Endothelial cell of umbilical vein (primary cell): ENCODE data around the gene SCGB2B2. TPM values are rescaled to one million over a fixed set of nuclear protein-coding genes. Genes with fewer than 3 reads are reported as not detected.

ENCODE experiments used
- BruUV-seq: library from RNA; stranded (reverse); fragments of 400-500 nt; replicated peaks from 2 replicates; lab custom pipeline; 2021; lab: Mats Ljungman, UMichigan
- CTCF ChIA-PET: fragments of 300-600, 350-600 bp; sonication (Branson Sonifier 250); formaldehyde crosslinking; loops from one replicate; lab custom pipeline; 2021; ENCODE audit warnings: antibody characterized with exemption, inconsistent platforms; lab: Charles Lee
- POLR2A ChIA-PET: fragments of 300-600, 350-600 bp; sonication (Branson Sonifier 250); formaldehyde crosslinking; loops from one replicate; lab custom pipeline; 2021; ENCODE audit warnings: antibody characterized with exemption, inconsistent platforms; lab: Charles Lee
- DNase-seq: peaks from one replicate; pipeline ENCODE4 v3.0.0-alpha.2; 2011; ENCODE audit warnings: low read depth, low spot score
- FAIRE-seq: peaks from 2 replicates; lab custom pipeline; 2011; peaks lifted over from hg19 to GRCh38; lab: Jason Lieb, UNC
- H2AFZ ChIP-seq: 2 replicates; pipeline ENCODE4 v1.6.0; 2012; ENCODE audit warnings: low read depth, low read length, control low read depth, inconsistent platforms
- H3K27ac ChIP-seq: 2 replicates; pipeline ENCODE4 v1.5.1; 2011; ENCODE audit warnings: low read depth, mild to moderate bottlenecking, control low read depth, low read length, moderate library complexity; ENCODE audit not compliant: insufficient read depth
- H3K27me3 ChIP-seq, 2 experiments: 2 replicates each; pipeline versions ENCODE4 v1.6.0 to v1.6.1; 2011; ENCODE audit warnings: low read length in 2 of 2, mixed read lengths in 1 of 2; ENCODE audit not compliant: control insufficient read depth in 2 of 2, insufficient read depth in 2 of 2
- H3K36me3 ChIP-seq, 2 experiments: 2 replicates in 1 of 2; 3 replicates in 1 of 2; pipeline ENCODE4 v1.5.1; 2011; ENCODE audit warnings: low read length in 2 of 2, mild to moderate bottlenecking in 1 of 2, moderate library complexity in 1 of 2; ENCODE audit not compliant: control insufficient read depth in 2 of 2, insufficient read depth in 2 of 2; ENCODE audit errors: extremely low read depth in 1 of 2
- H3K4me1 ChIP-seq: 3 replicates; pipeline ENCODE4 v1.5.1; 2011; ENCODE audit warnings: mild to moderate bottlenecking, low read length; ENCODE audit not compliant: control insufficient read depth, insufficient read depth; ENCODE audit errors: extremely low read depth
- H3K4me2 ChIP-seq: 2 replicates; pipeline ENCODE4 v1.6.1; 2011; ENCODE audit warnings: low read length, control low read depth, mixed read lengths; ENCODE audit not compliant: insufficient read depth
- H3K4me3 ChIP-seq, 3 experiments: fragments of 200-600 bp in 1 of 3; sonication (generic), shearing (Covaris generic) in 1 of 3; replicated peaks in 1 of 3; 2 replicates each; pipeline ENCODE4 v1.5.1; 2011 to 2016; ENCODE audit warnings: control low read depth in 3 of 3, low read length in 3 of 3, mild to moderate bottlenecking in 2 of 3, inconsistent platforms in 1 of 3, low read depth in 1 of 3, moderate library complexity in 1 of 3; ENCODE audit not compliant: insufficient read depth in 1 of 3
- H3K79me2 ChIP-seq: 2 replicates; pipeline ENCODE4 v1.6.0; 2012; ENCODE audit warnings: low read length, inconsistent platforms; ENCODE audit not compliant: control insufficient read depth, insufficient read depth
- H3K9ac ChIP-seq: replicated peaks from 2 replicates; pipeline ENCODE3; 2011; ENCODE audit warnings: low read length, control low read depth; ENCODE audit not compliant: insufficient read depth; ENCODE audit errors: extremely low read depth
- H3K9me1 ChIP-seq: replicated peaks from 3 replicates; pipeline ENCODE4 v1.6.0; 2011; ENCODE audit warnings: mild to moderate bottlenecking, low read length; ENCODE audit not compliant: control insufficient read depth, insufficient read depth; ENCODE audit errors: extremely low read depth
- H3K9me3 ChIP-seq: replicated peaks from 2 replicates; pipeline ENCODE4 v1.5.1; 2012; ENCODE audit warnings: low read length, inconsistent platforms; ENCODE audit not compliant: control insufficient read depth, insufficient read depth
- H4K20me1 ChIP-seq: replicated peaks from 2 replicates; pipeline ENCODE3; 2011; ENCODE audit warnings: mild to moderate bottlenecking, low read length; ENCODE audit not compliant: control insufficient read depth, insufficient read depth; ENCODE audit errors: extremely low read depth
- EZH2 ChIP-seq: IDR thresholded peaks from 2 replicates; pipeline ENCODE4 v1.6.1; 2012; ENCODE audit warnings: borderline replicate concordance, low read depth, mild to moderate bottlenecking, moderate library complexity, low read length, inconsistent platforms; ENCODE audit not compliant: severe bottlenecking
- FOS ChIP-seq: IDR thresholded peaks from 2 replicates; pipeline ENCODE4 v1.6.1; 2011; ENCODE audit warnings: mild to moderate bottlenecking, low read length, moderate library complexity, borderline replicate concordance; ENCODE audit not compliant: insufficient read depth
- GATA2 ChIP-seq: IDR thresholded peaks from 2 replicates; pipeline ENCODE4 v1.7.0; 2011; ENCODE audit warnings: low read depth, mild to moderate bottlenecking, moderate library complexity, mixed read lengths, low read length; ENCODE audit not compliant: insufficient read length, insufficient read depth
- JUN ChIP-seq: IDR thresholded peaks from 2 replicates; pipeline ENCODE4 v1.6.1; 2011; ENCODE audit warnings: borderline replicate concordance, low read depth; ENCODE audit not compliant: insufficient read length, insufficient read depth
- MYC ChIP-seq: IDR thresholded peaks from one replicate; pipeline ENCODE4 v1.6.1; 2011; ENCODE audit warnings: mild to moderate bottlenecking, low read depth, low read length
- POLR2A ChIP-seq: IDR thresholded peaks from 2 replicates; pipeline ENCODE4 v1.6.1; 2012; ENCODE audit warnings: low read depth, mild to moderate bottlenecking, control low read depth, low read length
- POLR2AphosphoS5 ChIP-seq: IDR thresholded peaks from 2 replicates; pipeline ENCODE4 v1.6.1; 2012; ENCODE audit warnings: low read depth, mild to moderate bottlenecking, control low read depth, low read length, moderate library complexity; ENCODE audit not compliant: insufficient read depth
- dilution Hi-C: fragments of 300-500 bp; cut with MboI; formaldehyde crosslinking; loops from one replicate; pipeline ENCODE4 v1.15.0; 2019; ENCODE audit warnings: low sequenced_read_pairs; ENCODE audit not compliant: extremely low pct_ligation_motif_present
- intact Hi-C: fragments of 100-400 bp; cut with micrococcal nuclease; formaldehyde crosslinking; loops from one replicate; pipeline ENCODE4 v1.10.0; 2022
- polyA plus RNA-seq, 4 experiments: library from polyadenylated mRNA; depleted of rRNA in 3 of 4; stranded (reverse) in 3 of 4; unstranded in 1 of 4; fragments of >200 nt; gene quantifications; 2 replicates each; pipeline versions ENCODE4 v1.2.1 to v1.2.3, GENCODE V29; 2011 to 2012; ENCODE audit warnings: missing spikeins in 1 of 4
- total RNA-seq: library from RNA; stranded (reverse); gene quantifications from 2 replicates; pipeline ENCODE4 v1.2.3, GENCODE V29; 2021
- TF ChIP-seq, protein P1 (sequence below), 2 donors: IDR thresholded peaks; 1 replicate in 1 of 2; 2 replicates in 1 of 2; pipeline ENCODE4 v1.5.1; 2011; ENCODE audit warnings: low read length in 2 of 2, mild to moderate bottlenecking in 2 of 2, moderate library complexity in 2 of 2, control low read depth in 1 of 2, inconsistent platforms in 1 of 2, low read depth in 1 of 2; ENCODE audit not compliant: insufficient read depth in 1 of 2; ENCODE audit errors: extremely low read depth in 1 of 2
- TF ChIP-seq, protein P2 (sequence below): IDR thresholded peaks from 2 replicates; pipeline ENCODE4 v1.6.1; 2011; ENCODE audit not compliant: insufficient read depth, insufficient read length

The SCGB2B2 gene
- total and polyA plus RNA-seq, 2 donors (not counting 3 experiments of a cell fraction or from before 2014, with no cell fraction given) = 0.07 to 0.49 TPM

DNA sequence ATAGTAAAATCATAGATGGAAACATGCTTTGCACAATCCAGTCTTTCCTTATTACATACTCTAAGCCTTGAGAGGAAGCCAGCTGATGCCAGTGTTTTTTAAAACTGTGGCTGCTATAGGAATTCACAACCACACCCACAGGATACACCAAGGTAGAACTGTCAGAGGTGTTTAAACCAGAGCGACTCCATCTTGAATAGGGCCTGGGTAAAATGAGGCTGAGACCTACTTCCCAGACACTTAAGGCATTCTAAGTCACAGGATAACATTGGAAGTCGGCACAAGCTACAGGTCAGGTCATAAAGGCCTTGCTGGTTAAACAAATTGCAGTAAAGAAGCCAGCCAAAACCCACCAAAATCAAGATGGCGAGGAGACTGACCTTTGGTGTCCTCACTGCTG is 1.7 kb downstream of the SCGB2B2 start:
- Histone ChIP-seq H3K4me1 (peaks cover 10% of the 10 kb centered on the region), H3K79me2 (peaks cover 3% of the 10 kb centered on the region), H3K9me3 (no peaks in the 10 kb centered on the region), H3K27me3 (peaks cover 0 to 2% of the 10 kb centered on the region in 2 experiments), H3K9ac (no peak overlapping the region), H3K36me3 (peaks cover 2 to 8% of the 10 kb centered on the region in 2 experiments), H3K27ac (no peak overlapping the region), H3K4me2 (no peak overlapping the region), H4K20me1 (no peaks in the 10 kb centered on the region), H3K4me3 (no peak overlapping the region), H3K9me1 (no peaks in the 10 kb centered on the region), H2AFZ (no peak overlapping the region)
- POLR2A ChIA-PET = no interaction called here
- no peak for FAIRE-seq
- dilution Hi-C loops = no loop called here
- BruUV-seq = no TSS peak
- intact Hi-C loops = no loop called here
- CTCF ChIA-PET = no interaction called here
- TF ChIP-seq, protein P1, sequence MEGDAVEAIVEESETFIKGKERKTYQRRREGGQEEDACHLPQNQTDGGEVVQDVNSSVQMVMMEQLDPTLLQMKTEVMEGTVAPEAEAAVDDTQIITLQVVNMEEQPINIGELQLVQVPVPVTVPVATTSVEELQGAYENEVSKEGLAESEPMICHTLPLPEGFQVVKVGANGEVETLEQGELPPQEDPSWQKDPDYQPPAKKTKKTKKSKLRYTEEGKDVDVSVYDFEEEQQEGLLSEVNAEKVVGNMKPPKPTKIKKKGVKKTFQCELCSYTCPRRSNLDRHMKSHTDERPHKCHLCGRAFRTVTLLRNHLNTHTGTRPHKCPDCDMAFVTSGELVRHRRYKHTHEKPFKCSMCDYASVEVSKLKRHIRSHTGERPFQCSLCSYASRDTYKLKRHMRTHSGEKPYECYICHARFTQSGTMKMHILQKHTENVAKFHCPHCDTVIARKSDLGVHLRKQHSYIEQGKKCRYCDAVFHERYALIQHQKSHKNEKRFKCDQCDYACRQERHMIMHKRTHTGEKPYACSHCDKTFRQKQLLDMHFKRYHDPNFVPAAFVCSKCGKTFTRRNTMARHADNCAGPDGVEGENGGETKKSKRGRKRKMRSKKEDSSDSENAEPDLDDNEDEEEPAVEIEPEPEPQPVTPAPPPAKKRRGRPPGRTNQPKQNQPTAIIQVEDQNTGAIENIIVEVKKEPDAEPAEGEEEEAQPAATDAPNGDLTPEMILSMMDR (IDR thresholded peaks at IDR 0.05; ENCODE audit: extremely low read depth in 1 of 2, insufficient read depth in 1 of 2, low read depth in 1 of 2, low read length in 2 of 2) = no peak
- TF ChIP-seq, protein P2, sequence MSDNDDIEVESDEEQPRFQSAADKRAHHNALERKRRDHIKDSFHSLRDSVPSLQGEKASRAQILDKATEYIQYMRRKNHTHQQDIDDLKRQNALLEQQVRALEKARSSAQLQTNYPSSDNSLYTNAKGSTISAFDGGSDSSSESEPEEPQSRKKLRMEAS = no peak
- TF ChIP-seq GATA2 (no peak), MYC (no peak), FOS (no peak), EZH2 (no peak), POLR2A (no peak), JUN (no peak), POLR2AphosphoS5 (no peak)
- DNase-seq = no peak
